ENCODE results near the gene CD163L1.

DNA sequence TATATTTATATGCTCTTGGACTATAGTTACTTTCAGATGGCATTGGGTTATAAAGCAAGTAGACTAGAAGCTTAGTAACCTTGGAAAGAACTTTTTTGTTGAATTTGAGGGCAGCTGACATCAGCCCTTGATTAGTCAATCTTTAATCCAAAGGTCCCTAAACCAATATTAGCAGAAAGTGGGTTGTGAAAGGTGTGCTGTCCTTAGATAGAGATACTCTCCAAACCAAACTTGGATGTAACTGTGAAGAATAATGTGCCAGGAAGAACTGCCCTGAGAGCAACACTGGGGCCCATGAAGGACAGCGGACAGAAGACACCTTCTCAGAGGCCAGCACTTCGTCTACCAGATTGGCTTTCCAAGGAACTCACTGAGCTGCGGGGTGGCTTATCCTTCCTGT is 49.1 kb upstream of the CD163L1 start:
- TF ChIP-seq, protein P1, sequence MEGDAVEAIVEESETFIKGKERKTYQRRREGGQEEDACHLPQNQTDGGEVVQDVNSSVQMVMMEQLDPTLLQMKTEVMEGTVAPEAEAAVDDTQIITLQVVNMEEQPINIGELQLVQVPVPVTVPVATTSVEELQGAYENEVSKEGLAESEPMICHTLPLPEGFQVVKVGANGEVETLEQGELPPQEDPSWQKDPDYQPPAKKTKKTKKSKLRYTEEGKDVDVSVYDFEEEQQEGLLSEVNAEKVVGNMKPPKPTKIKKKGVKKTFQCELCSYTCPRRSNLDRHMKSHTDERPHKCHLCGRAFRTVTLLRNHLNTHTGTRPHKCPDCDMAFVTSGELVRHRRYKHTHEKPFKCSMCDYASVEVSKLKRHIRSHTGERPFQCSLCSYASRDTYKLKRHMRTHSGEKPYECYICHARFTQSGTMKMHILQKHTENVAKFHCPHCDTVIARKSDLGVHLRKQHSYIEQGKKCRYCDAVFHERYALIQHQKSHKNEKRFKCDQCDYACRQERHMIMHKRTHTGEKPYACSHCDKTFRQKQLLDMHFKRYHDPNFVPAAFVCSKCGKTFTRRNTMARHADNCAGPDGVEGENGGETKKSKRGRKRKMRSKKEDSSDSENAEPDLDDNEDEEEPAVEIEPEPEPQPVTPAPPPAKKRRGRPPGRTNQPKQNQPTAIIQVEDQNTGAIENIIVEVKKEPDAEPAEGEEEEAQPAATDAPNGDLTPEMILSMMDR (optimal IDR thresholded peaks at IDR 0.05 in 1 of 3, IDR thresholded peaks at IDR 0.05 in 1 of 3, conservative IDR thresholded peaks at IDR 0.05 in 1 of 3; ENCODE audit: extremely low read depth in 1 of 3, insufficient read depth in 2 of 3, low read length in 3 of 3): no peak
- no peak for TF ChIP-seq EZH2 (IDR thresholded peaks at IDR 0.05; ENCODE audit: low read length)

Measured in keratinocyte (primary cell).